NOMO-1 (cell line): ENCODE measurements around the gene EXOC3.

Experiments used
- DNase-seq, 2 experiments: peaks; one replicate each; lab custom pipeline; 2025; ENCODE audit not compliant: unreplicated experiment in 2 of 2; lab: John Stamatoyannopoulos, UW

Gene EXOC3

GRCh38 chr5:453725-454481 is 10.9 kb downstream of the EXOC3 start:
- DNase-seq, result no peak

- no peak for DNase-seq
Measured at GRCh38 chr5:454936-455335, 12.0 kb downstream of the EXOC3 start.

DNA sequence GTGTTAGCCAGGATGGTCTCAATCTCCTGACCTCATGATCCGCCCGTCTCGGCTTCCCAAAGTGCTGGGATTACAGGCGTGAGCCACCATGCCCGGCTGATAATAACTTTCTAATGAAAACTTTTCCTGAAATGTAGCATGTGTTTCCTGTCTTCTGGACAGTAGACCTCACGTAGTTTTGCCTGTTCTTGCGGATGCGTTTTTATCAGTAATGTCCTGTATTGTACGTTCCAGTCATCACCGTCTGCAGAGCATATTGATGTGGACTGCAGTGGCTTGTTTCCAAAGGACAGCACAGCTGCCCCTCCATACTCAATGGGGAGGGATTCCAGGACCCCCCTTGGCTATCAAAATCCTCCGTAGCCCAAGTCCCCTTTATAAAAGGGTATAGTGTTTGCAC is 12.8 kb downstream of the EXOC3 start:
- DNase-seq, result no peak

GRCh38 chr5:456351-457194 is 13.6 kb downstream of the EXOC3 start:
- DNase-seq, result no peak

DNA sequence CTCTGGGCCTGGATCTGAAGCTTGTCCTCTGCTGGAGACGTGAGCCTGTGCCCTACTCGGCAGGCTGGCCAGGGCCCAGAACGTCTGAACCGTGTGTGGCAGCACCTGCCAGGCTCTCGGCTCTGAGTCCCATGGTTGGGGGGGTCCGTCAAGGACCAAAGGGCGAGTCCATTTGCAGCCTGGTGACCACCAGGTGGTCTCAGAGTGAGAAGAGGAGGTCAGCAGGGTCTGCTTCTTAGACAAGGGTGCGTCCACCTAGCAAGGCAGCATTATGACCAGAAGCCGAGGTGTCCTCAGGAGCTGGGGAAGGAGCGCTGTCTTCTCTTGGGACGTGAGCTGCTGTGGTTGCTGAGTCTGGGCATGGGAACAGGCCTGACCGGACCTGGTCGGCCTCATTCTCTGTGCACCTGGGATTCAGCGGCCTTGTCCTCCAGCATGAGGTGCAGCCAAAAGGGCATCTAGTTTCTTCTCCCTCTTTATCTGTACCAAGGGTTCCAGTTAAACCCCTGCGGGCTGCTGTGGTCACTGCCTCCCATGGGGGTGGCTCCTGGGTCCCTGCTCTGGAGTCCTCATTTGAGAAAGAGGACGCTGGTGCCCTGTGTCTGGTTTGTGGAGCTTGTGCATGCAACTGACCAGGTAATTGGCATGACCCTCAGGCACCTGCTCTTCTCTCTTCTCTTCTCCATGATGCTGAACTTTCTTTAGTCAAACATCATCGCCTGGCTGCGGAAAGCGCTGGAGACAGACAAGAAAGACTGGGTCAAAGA is 14.4 kb downstream of the EXOC3 start:
- no peak for DNase-seq

DNA sequence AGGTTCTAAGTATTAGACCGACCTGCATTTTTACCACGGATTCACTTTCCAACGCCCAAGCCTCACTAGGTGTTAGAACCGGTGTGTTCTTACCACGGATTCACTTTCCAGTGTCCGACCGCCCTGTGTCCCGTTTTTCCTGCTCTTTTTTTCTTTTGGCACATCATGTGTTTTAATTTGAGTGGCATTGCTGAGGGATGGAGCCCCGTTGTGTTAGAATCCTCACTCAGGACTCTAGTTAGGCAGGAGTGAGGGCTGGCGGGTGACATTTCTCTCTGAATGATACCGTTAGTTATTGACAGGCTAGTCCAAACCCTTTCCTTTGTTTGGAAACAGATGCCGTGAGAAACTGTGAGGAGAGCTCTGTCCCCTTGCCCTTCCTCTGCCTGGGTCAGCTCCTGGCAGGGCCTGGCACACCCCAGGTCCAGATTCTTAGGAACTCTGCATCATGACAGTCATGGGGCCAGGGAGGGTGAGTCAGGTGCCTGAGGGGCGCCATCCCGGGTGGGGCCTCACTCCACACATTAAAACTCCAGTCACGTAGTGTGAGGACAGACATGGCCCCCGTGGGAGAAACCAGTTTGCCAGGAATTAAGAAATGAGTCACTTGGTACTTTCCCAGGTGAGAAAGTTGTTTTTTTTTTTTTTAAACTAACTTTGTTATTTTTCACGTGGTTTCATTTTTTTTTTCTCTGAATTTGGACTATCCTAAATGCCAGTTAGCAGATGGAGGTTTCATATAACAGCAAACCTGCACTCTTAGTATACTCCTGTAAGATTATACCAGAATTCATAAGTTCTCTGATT is 15.8 kb downstream of the EXOC3 start:
- DNase-seq, result no peak

DNA sequence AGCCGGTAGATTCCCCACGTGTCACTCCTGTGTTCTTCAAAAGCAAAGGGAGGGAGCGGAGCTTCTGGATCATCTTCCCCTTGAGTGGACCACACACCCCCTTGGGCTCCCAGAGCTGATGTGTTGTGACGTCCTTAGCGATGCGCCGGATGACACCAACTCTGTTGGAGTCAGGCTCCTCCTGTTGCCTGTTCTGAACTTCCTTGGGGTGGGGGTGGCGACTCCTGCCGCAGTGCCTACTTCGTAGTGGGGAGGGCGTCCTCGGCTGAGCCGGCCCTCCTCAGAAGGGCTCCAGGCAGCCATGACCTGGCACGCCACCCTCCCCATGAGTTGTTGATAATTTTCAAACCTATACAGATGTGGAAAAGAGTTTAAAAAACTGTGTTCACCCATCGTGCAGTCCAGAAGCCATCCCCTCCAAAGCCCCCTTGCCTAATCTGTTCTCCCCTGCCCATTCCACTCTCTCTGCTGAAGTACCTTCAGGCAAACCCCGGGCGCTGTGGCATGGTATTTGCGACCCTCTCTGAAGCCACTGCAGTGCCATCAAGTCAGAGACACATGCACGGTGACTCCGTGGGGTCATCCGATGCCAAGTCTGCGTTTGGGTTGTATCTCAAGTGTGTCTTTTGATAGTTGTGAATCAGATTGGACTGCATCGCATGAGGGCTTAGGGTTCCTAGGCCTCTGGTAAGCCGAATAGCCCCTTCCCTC is 16.7 kb downstream of the EXOC3 start:
- no peak for DNase-seq

DNA sequence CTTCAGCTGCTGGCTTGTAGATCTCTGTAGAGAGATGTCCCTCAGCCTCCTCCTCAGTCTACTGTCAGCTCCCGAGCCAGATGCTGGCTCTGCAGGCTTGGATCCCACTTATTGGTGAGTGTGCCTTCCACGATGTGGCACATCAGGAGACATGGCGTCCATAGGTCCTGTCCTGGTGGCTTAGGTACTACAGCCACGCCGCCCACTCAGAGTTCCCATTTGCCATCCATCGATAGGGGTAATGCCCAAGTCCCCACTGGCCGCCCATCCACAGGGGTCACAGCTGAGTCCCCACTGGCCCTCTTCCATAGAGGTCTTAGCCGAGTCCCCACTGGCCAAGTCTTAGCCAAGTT is 17.3 kb downstream of the EXOC3 start:
- DNase-seq, result no peak

DNA sequence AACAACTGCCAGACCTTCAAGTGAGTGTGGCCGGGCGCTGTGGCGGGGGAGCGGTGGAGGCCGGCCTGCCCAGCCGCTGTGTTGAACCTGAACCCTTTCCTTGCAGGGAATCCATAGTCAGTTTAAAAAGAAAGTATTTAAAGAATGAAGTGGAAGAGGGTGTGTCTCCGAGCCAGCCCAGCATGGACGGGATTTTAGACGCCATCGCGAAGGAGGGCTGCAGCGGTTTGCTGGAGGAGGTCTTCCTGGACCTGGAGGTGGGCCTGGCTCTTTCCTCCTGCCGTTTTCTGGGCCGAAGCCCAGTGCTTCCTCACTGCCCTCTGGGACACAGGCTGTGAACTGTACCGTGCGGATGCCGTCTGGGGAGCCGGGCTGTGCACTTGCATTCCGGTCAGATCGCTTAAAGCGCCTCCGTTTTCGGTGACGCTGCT is 19.1 kb downstream of the EXOC3 start:
- no peak for DNase-seq

DNA sequence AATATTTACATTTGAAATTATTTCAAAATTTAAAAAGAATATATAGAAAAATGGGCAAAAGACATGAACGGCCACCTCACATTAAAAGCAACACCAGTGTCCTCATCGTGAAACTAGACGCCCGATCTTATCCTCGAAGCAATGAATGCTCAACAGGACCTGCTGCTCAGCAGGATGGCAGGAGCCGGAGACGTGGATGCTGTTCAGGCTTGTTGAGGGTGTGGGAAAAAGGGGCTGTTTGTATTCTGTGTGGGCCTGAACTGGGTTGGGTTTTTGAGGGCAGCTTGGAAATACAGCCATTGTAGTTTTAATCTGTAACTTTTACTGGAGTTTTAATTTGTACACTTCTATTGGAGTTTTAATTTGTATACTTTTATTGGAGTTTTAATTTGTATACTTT is 20.3 kb downstream of the EXOC3 start:
- DNase-seq, result no peak

- DNase-seq, result no peak
Measured at GRCh38 chr5:463952-464351, 21.0 kb downstream of the EXOC3 start.

DNA sequence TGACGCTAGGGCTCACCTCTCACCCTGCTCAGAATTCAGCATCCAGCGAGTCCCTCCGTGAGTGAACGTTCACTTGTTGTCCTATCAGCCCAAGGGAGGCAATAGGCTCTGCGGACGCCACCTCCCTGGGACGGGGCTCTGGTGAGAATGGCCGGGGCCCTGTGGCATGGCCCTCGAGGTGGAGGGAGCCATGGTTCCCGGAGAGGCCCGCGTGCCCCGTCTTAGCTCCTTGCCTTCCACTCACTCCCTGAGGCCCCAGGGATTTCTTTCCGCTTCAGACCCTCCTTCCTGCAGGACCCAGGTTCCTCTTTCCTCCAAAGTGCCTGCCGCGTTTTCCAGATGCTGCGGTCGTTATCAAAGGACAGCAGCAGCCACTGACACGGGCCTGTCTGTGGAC is 21.5 kb downstream of the EXOC3 start:
- no peak for DNase-seq

- DNase-seq, result no peak
Measured at GRCh38 chr5:464843-465590, 22.0 kb downstream of the EXOC3 start.

- DNase-seq, result no peak
Measured at GRCh38 chr5:465591-466403, 22.8 kb downstream of the EXOC3 start.

DNA sequence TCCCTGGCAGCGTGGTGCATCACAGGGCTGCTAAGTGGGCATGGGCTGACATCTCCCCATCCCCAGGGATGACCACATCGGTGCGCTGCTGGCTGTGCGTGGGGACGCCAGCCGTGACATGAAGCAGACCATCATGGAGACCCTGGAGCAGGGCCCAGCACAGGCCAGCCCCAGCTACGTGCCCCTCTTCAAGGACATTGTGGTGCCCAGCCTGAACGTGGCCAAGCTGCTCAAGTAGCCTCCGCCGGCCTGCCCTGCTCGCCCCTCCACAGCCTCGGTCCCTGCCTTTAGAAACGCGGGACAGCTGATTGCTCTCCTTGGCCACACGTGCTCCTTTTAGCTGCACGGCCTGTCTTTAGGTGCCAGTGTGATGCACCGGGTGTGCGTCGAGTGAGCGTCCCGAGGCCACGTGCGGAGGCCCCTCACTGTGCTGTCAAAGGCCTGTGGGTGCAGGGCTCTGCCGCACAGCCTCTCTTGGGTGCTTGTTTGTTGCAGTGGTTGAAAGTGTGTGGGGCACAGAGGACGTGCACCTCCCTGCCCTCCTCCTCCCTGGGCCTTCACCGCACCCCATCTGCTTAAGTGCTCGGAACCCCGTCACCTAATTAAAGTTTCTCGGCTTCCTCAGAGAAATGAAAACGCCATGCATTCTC is 23.8 kb downstream of the EXOC3 start:
- DNase-seq, result no peak

- DNase-seq, result no peak
Measured at GRCh38 chr5:468401-468800, 25.4 kb downstream of the EXOC3 start.

DNA sequence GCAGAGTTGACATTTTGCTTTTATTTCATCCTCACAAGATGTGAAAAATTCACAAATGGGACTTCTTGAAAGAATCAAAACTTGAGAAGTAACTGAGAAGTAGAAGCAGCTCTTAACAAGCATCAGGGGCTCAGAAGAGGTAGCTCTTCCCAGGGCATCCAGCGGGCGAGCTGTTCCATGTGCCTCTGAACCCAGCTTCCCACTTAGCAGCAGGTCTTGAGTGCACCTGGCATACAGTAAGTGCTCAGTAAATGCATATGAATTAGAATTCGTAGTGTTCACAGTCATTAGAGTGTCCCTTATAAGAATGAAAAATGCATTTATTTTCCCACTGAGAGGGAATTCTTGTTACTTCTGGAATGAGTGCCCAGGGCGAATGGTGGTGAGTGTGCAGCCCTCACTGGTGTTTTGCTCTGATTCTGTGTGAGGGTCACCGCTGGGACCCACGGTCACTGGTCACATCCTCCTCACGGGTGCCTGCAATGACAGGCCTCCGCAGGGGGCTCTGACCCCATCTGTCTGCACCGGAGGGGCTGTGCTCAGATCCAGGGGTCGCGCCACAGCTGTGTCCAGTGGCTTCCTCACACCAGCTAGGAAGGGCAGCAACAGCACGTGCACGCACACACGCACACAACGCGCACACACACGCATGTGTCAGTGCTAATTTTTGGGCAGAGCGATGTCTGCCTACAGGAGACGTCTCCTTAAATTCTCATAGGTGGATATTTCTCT is 26.9 kb downstream of the EXOC3 start:
- DNase-seq, result no peak
